K562 (cell line): ENCODE data around the gene ASPG. TPM values are rescaled to one million over a fixed set of nuclear protein-coding genes. Genes with fewer than 3 reads are reported as not detected.

Experiments
- ATAC-seq: fragments of 200-7000 bp; cut with Tn5 transposase; 3 replicates; pipeline ENCODE4 v1.9.1; 2020; ENCODE audit warnings: moderate library complexity
- BruUV-seq: library from RNA; stranded (reverse); fragments of 400-500 nt; replicated peaks from 2 replicates; lab custom pipeline; 2021; lab: Mats Ljungman, UMichigan
- CTCF ChIA-PET: fragments of 300-600 bp; formaldehyde crosslinking; extraction: SDS; loops from one replicate; lab custom pipeline; 2021; ENCODE audit warnings: low intra/inter-chr PET ratio; lab: Yijun Ruan, JAX
- POLR2A ChIA-PET: fragments of 300-600, 350-650 bp; sonication (Branson Sonifier 250); formaldehyde crosslinking; extraction: SDS; loops from one replicate; lab custom pipeline; 2021; ENCODE audit warnings: antibody characterized with exemption, inconsistent platforms; lab: Yijun Ruan, JAX
- DNase-seq, 4 experiments: peaks; one replicate each; pipeline versions ENCODE4 v3.0.0 to v3.0.0-alpha.2; 2011 to 2018; ENCODE audit warnings: low spot score in 3 of 4, mixed read lengths in 3 of 4; ENCODE audit errors: extremely low read depth in 1 of 4
- FAIRE-seq: peaks from 2 replicates; lab custom pipeline; 2011; peaks lifted over from hg19 to GRCh38; lab: Jason Lieb, UNC
- H2AFZ ChIP-seq: 2 replicates; pipeline ENCODE4 v1.6.0; 2011; ENCODE audit warnings: low read depth, low read length, control low read depth, inconsistent platforms
- H3K27ac ChIP-seq: fragments of 200-600 bp; 3 replicates; pipeline ENCODE4 v1.8.0; 2011; ENCODE audit warnings: low read depth, mild to moderate bottlenecking, control low read depth, inconsistent platforms, low read length, moderate library complexity, mixed read lengths; ENCODE audit errors: extremely low read depth
- H3K27me3 ChIP-seq, 2 experiments: fragments of 300-600 bp in 1 of 2; 2 replicates in 1 of 2; 3 replicates in 1 of 2; pipeline versions ENCODE4 v1.6.0 to v1.8.0; 2011; ENCODE audit warnings: inconsistent platforms in 2 of 2, low read length in 2 of 2, mild to moderate bottlenecking in 1 of 2, mixed read lengths in 1 of 2, moderate library complexity in 1 of 2; ENCODE audit not compliant: control insufficient read depth in 2 of 2, insufficient read depth in 2 of 2
- H3K36me3 ChIP-seq: fragments of 300-600 bp; 3 replicates; pipeline ENCODE4 v1.8.0; 2011; ENCODE audit warnings: mild to moderate bottlenecking, low read length, inconsistent platforms; ENCODE audit not compliant: control insufficient read depth, insufficient read depth
- H3K4me1 ChIP-seq, 2 experiments: fragments of 200-600 bp in 1 of 2; replicated peaks in 1 of 2; 2 replicates in 1 of 2; 3 replicates in 1 of 2; pipeline versions ENCODE4 v1.5.1 to v1.8.0; 2011; ENCODE audit warnings: inconsistent platforms in 2 of 2, low read length in 2 of 2, mild to moderate bottlenecking in 1 of 2, mixed read lengths in 1 of 2, moderate library complexity in 1 of 2; ENCODE audit not compliant: control insufficient read depth in 2 of 2, insufficient read depth in 2 of 2
- H3K4me2 ChIP-seq: 2 replicates; pipeline ENCODE4 v1.6.1; 2011; ENCODE audit warnings: low read length, control low read depth, inconsistent platforms, mixed read lengths; ENCODE audit not compliant: insufficient read depth
- H3K4me3 ChIP-seq: fragments of 200-600 bp; sonication (generic), shearing (Covaris generic); 2 replicates; pipeline ENCODE4 v1.5.1; 2016; ENCODE audit warnings: control low read depth, inconsistent platforms
- H3K79me2 ChIP-seq: fragments of 200-600 bp; 3 replicates; pipeline ENCODE4 v1.8.0; 2011; ENCODE audit warnings: low read length, inconsistent platforms; ENCODE audit not compliant: control insufficient read depth, insufficient read depth
- H3K9ac ChIP-seq, 2 experiments: 2 replicates each; pipeline versions ENCODE4 v1.6.0 to v1.6.1; 2011; ENCODE audit warnings: low read depth in 2 of 2, low read length in 2 of 2, control low read depth in 1 of 2, inconsistent platforms in 1 of 2, mild to moderate bottlenecking in 1 of 2, mixed read lengths in 1 of 2; ENCODE audit not compliant: insufficient read depth in 1 of 2
- H3K9me1 ChIP-seq: one replicate; pipeline ENCODE4 v1.6.0; 2011; ENCODE audit warnings: inconsistent platforms, mild to moderate bottlenecking, low read length, moderate library complexity; ENCODE audit not compliant: control insufficient read depth, insufficient read depth
- H3K9me3 ChIP-seq: replicated peaks from 2 replicates; pipeline ENCODE4 v1.5.1; 2011; ENCODE audit warnings: low read depth, low read length, inconsistent platforms; ENCODE audit not compliant: control insufficient read depth, insufficient read depth
- H4K20me1 ChIP-seq: replicated peaks from 2 replicates; pipeline ENCODE4 v1.6.1; 2011; ENCODE audit warnings: low read length, inconsistent platforms, mixed read lengths; ENCODE audit not compliant: control insufficient read depth, insufficient read depth
- ASH1L ChIP-seq: fragments of 450-650 bp; IDR thresholded peaks from 2 replicates; pipeline ENCODE4 v1.6.1; 2018; ENCODE audit warnings: borderline replicate concordance, mild to moderate bottlenecking, low read depth; ENCODE audit not compliant: partially characterized antibody
- FOSL1 ChIP-seq: fragments of 200-800 bp; sonication (Bioruptor generic); conservative IDR thresholded peaks from 2 replicates; pipeline ENCODE4 v1.6.1; 2016; ENCODE audit warnings: missing genetic modification characterization, missing compliant biosample characterization
- RBM15 ChIP-seq: fragments of 200-400 bp; formaldehyde crosslinking; IDR thresholded peaks from 2 replicates; pipeline ENCODE4 v1.6.1; 2018; ENCODE audit warnings: mild to moderate bottlenecking, low read length, moderate library complexity; ENCODE audit not compliant: insufficient read depth
- USF1 ChIP-seq: sonication (generic); formaldehyde crosslinking; IDR thresholded peaks from 2 replicates; pipeline ENCODE4 v1.9.0; 2022; ENCODE audit warnings: mild to moderate bottlenecking, missing genetic modification reagents
- ZKSCAN3 ChIP-seq: fragments of 250-450 bp; sonication (Bioruptor Pico); IDR thresholded peaks from 2 replicates; pipeline ENCODE4 v1.4.0; 2020
- ZNF436 ChIP-seq: fragments of 250-450, 450-650 bp; sonication (Bioruptor Pico); formaldehyde crosslinking; IDR thresholded peaks from 2 replicates; pipeline ENCODE4 v1.7.0; 2020; ENCODE audit warnings: mild to moderate bottlenecking
- WGBS: fragments of 100-300 bp; shearing (Covaris generic); methylation state at CpG from one replicate; pipeline ENCODE4 v1.1.6; 2016; ENCODE audit warnings: low coverage, mixed read lengths; ENCODE audit not compliant: insufficient coverage; ENCODE audit errors: missing lambda C conversion rate; 5-methylcytosine and 5-hydroxymethylcytosine counted together
- in situ Hi-C: fragments of 300-500 bp; cut with MboI; formaldehyde crosslinking; loops from 4 replicates; pipeline ENCODE4 v1.15.0; 2018; ENCODE audit warnings: inconsistent platforms, mixed read lengths
- intact Hi-C: fragments of 100-400 bp; cut with micrococcal nuclease; formaldehyde crosslinking; loops from 2 replicates; pipeline ENCODE4 v1.14.2; 2022
- polyA plus RNA-seq, 8 experiments: library from polyadenylated mRNA; depleted of rRNA in 4 of 8; stranded (reverse) in 5 of 8; unstranded in 3 of 8; fragments of >200 nt; fragmentation: Nextera tagmentation in 2 of 8; fragmentation: Illumina TruSeq in 1 of 8; extraction: Ambion mirVana in 2 of 8; extraction: Trizol in 1 of 8; gene quantifications; 2 replicates each; pipeline versions ENCODE4 v1.2.1 to v1.2.3, GENCODE V29; 2011 to 2014; ENCODE audit warnings: inconsistent platforms in 1 of 8, missing spikeins in 1 of 8
- total RNA-seq, 7 experiments: library from RNA; depleted of rRNA in 6 of 7; stranded (reverse); fragments of >200 nt in 6 of 7; fragmentation: Illumina TruSeq in 2 of 7; extraction: Trizol in 2 of 7; gene quantifications; 2 replicates each; pipeline versions ENCODE4 v1.2.1 to v1.2.3, GENCODE V29; 2011 to 2021; ENCODE audit warnings: low replicate concordance in 1 of 7

ASPG gene
- total and polyA plus RNA-seq, 9 of the 15 experiments (the other 6 are each of a cell fraction or from before 2014, with no cell fraction given): 0.18 TPM; not detected in 8

GRCh38 chr14:104119488-104120251, 34.2 kb downstream of the ASPG start:
- H2AFZ ChIP-seq: no peak overlapping the region
- no peak overlapping the region for H3K4me2 ChIP-seq
- H3K9me3 ChIP-seq: no peaks in the 10 kb centered on the region
- ChIA-PET CTCF (no interaction called here), POLR2A (interaction anchor here (0.6 kb wide), 1 partner anchor 382 kb away, joined by 3 read pairs; no protein-coding TSS in a partner anchor)
- DNase-seq (no peak), ATAC-seq (no peak), FAIRE-seq (no peak)
- no peak overlapping the region for H3K27ac ChIP-seq
- H3K79me2 ChIP-seq: no peaks in the 10 kb centered on the region
- intact Hi-C loops (no loop called here), in situ Hi-C loops (no loop called here)
- BruUV-seq: no TSS peak
- WGBS: under 1% methylated on average over 17 of the region's 18 CpGs
- H3K9ac ChIP-seq: no peak overlapping the region
- TF ChIP-seq RBM15: no peak
- no peak for TF ChIP-seq ASH1L
- no peak for TF ChIP-seq ZNF436 (CRISPR knock-in tag)
- TF ChIP-seq ZKSCAN3 (CRISPR knock-in tag): no peak
- no peak for TF ChIP-seq FOSL1 (tag)
- no peak for TF ChIP-seq USF1 (CRISPR knock-in tag)
- H3K4me3 ChIP-seq: no peak overlapping the region
- H3K9me1 ChIP-seq: no peaks in the 10 kb centered on the region
- no peaks in the 10 kb centered on the region for H3K36me3 ChIP-seq
- H3K27me3 ChIP-seq: no peaks in the 10 kb centered on the region
- no peaks in the 10 kb centered on the region for H4K20me1 ChIP-seq
- no peaks in the 10 kb centered on the region for H3K4me1 ChIP-seq
